CD14-positive monocyte (primary cell): ENCODE data around the gene KRT35. TPM values are rescaled to one million over a fixed set of nuclear protein-coding genes. Genes with fewer than 3 reads are reported as not detected.
"Not testable (repeated sequence)": the region's sequence is repeated elsewhere in the genome, so short reads cannot be mapped to it uniquely, and the experiment has no call there.

Experiments used
- DNase-seq, 3 donors: peaks; one replicate each; pipeline ENCODE4 v3.0.0-alpha.2; 2011 to 2022
- H2AFZ ChIP-seq: 2 replicates; pipeline ENCODE4 v1.6.0; 2012; ENCODE audit warnings: mild to moderate bottlenecking, low read depth, low read length, inconsistent platforms; ENCODE audit not compliant: insufficient read depth, poor library complexity, severe bottlenecking
- H3K27ac ChIP-seq, 2 donors: 1 replicate in 1 of 2; 2 replicates in 1 of 2; pipeline ENCODE4 v1.5.1; 2012 to 2013; ENCODE audit warnings: low read length in 2 of 2, control low read depth in 1 of 2, inconsistent platforms in 1 of 2, low read depth in 1 of 2, mild to moderate bottlenecking in 1 of 2
- H3K27me3 ChIP-seq, 2 donors: one replicate each; pipeline versions ENCODE4 v1.6.0 to v1.6.1; 2011 to 2013; ENCODE audit warnings: low read length in 2 of 2; ENCODE audit not compliant: control insufficient read depth in 2 of 2, insufficient read depth in 2 of 2
- H3K36me3 ChIP-seq, 2 donors: replicated peaks in 1 of 2; 1 replicate in 1 of 2; 2 replicates in 1 of 2; pipeline versions ENCODE4 v1.5.1 to v1.6.1; 2012 to 2013; ENCODE audit warnings: low read length in 2 of 2, control low read depth in 1 of 2, inconsistent platforms in 1 of 2, mild to moderate bottlenecking in 1 of 2; ENCODE audit not compliant: insufficient read depth in 2 of 2, control insufficient read depth in 1 of 2
- H3K4me1 ChIP-seq, 2 donors: 1 replicate in 1 of 2; 2 replicates in 1 of 2; pipeline versions ENCODE4 v1.5.1 to v1.6.1; 2012 to 2013; ENCODE audit warnings: low read length in 2 of 2, control low read depth in 1 of 2, inconsistent platforms in 1 of 2, mild to moderate bottlenecking in 1 of 2, moderate library complexity in 1 of 2; ENCODE audit not compliant: insufficient read depth in 2 of 2, control insufficient read depth in 1 of 2
- H3K4me2 ChIP-seq: replicated peaks from 2 replicates; pipeline ENCODE3; 2012; ENCODE audit warnings: low read length, moderate library complexity, mild to moderate bottlenecking; ENCODE audit not compliant: poor library complexity, severe bottlenecking; ENCODE audit errors: extremely low read depth
- H3K4me3 ChIP-seq, 3 experiments: fragments of 200-600 bp in 1 of 3; sonication (generic) in 1 of 3; replicated peaks in 1 of 3; 1 replicate in 2 of 3; 2 replicates in 1 of 3; pipeline ENCODE4 v1.5.1; 2011 to 2013; ENCODE audit warnings: low read length in 3 of 3, mild to moderate bottlenecking in 3 of 3, control low read depth in 2 of 3, low read depth in 2 of 3, inconsistent platforms in 1 of 3, moderate library complexity in 1 of 3
- H3K79me2 ChIP-seq: 2 replicates; pipeline ENCODE4 v1.6.0; 2012; ENCODE audit warnings: mild to moderate bottlenecking, control low read depth, inconsistent platforms, low read length, moderate library complexity; ENCODE audit not compliant: insufficient read depth
- H3K9ac ChIP-seq: 2 replicates; pipeline ENCODE4 v1.6.0; 2017; ENCODE audit warnings: low read length, mild to moderate bottlenecking; ENCODE audit not compliant: insufficient read depth, poor library complexity, severe bottlenecking
- H3K9me3 ChIP-seq, 2 donors: replicated peaks in 1 of 2; 1 replicate in 1 of 2; 2 replicates in 1 of 2; pipeline versions ENCODE4 v1.5.1 to v1.6.1; 2012 to 2013; ENCODE audit warnings: low read length in 2 of 2, control low read depth in 1 of 2; ENCODE audit not compliant: control insufficient read depth in 1 of 2, insufficient read depth in 1 of 2
- H4K20me1 ChIP-seq: 2 replicates; pipeline ENCODE4 v1.6.0; 2012; ENCODE audit warnings: mild to moderate bottlenecking, low read length, control low read depth, moderate library complexity; ENCODE audit not compliant: insufficient read depth
- H3K27ac Mint-ChIP-seq, 7 donors: one replicate each; pipeline ENCODE4 v1.8.0; 2020; ENCODE audit warnings: mild to moderate bottlenecking in 7 of 7, mixed read lengths in 7 of 7, moderate library complexity in 6 of 7, inconsistent platforms in 2 of 7
- H3K27me3 Mint-ChIP-seq, 3 donors: one replicate each; pipeline ENCODE4 v1.8.0; 2021 to 2022; ENCODE audit warnings: low read depth in 3 of 3, mild to moderate bottlenecking in 3 of 3, mixed read lengths in 3 of 3, moderate library complexity in 3 of 3, inconsistent platforms in 1 of 3
- H3K36me3 Mint-ChIP-seq, 2 donors: one replicate each; pipeline ENCODE4 v1.8.0; 2020; ENCODE audit warnings: mixed read lengths in 2 of 2, inconsistent platforms in 1 of 2, mild to moderate bottlenecking in 1 of 2
- H3K4me1 Mint-ChIP-seq: one replicate; pipeline ENCODE4 v1.8.0; 2020; ENCODE audit warnings: mild to moderate bottlenecking, mixed read lengths
- H3K4me3 Mint-ChIP-seq, 2 donors: one replicate each; pipeline ENCODE4 v1.8.0; 2020; ENCODE audit warnings: mild to moderate bottlenecking in 2 of 2, mixed read lengths in 2 of 2, moderate library complexity in 1 of 2
- H3K9me3 Mint-ChIP-seq, 7 donors: one replicate each; pipeline ENCODE4 v1.8.0; 2020 to 2022; ENCODE audit warnings: mixed read lengths in 7 of 7, mild to moderate bottlenecking in 6 of 7, moderate library complexity in 6 of 7, inconsistent platforms in 2 of 7
- CTCF ChIP-seq: fragments of 200-600 bp; IDR thresholded peaks from one replicate; pipeline ENCODE4 v1.8.0; 2022; ENCODE audit warnings: antibody characterized with exemption, mild to moderate bottlenecking
- WGBS: methylation state at CpG from one replicate; pipeline ENCODE4 v1.1.5; 2013; ENCODE audit warnings: missing lambda C conversion rate; ENCODE audit not compliant: insufficient coverage; 5-methylcytosine and 5-hydroxymethylcytosine counted together
- intact Hi-C, 2 donors: fragments of 100-400 bp; cut with micrococcal nuclease; formaldehyde crosslinking; loops; one replicate each; pipeline versions ENCODE4 v1.15.0 to v1.15.1; 2023
- polyA plus RNA-seq, 3 donors: library from polyadenylated mRNA; depleted of rRNA in 1 of 3; unstranded in 2 of 3; stranded (reverse) in 1 of 3; fragments of 300-500 nt in 2 of 3; fragments of >200 nt in 1 of 3; fragmentation: Illumina TruSeq in 2 of 3; gene quantifications; 1 replicate in 2 of 3; 2 replicates in 1 of 3; pipeline ENCODE4 v1.2.3, GENCODE V29; 2012 to 2021

Gene KRT35
- polyA plus RNA-seq, 3 donors, result not detected

GRCh38 chr17:41433586-41433985 is 47.4 kb downstream of the KRT35 start:
- no peak overlapping the region for H2AFZ ChIP-seq
- no peaks in the 10 kb centered on the region for H3K4me1 ChIP-seq
- no peaks in the 10 kb centered on the region for H3K27me3 ChIP-seq
- no peaks in the 10 kb centered on the region for H3K79me2 ChIP-seq
- no peak overlapping the region for H3K4me2 ChIP-seq
- intact Hi-C loops, result no loop called here
- no peaks in the 10 kb centered on the region for H4K20me1 ChIP-seq
- H3K9ac ChIP-seq, result no peak overlapping the region
- H3K4me3 ChIP-seq, result no peak overlapping the region
- H3K27me3 Mint-ChIP-seq, result peaks cover 5 to 12% (median 12%) of the 10 kb centered on the region in 3 donors
- no peak for DNase-seq
- no peak overlapping the region for H3K4me3 Mint-ChIP-seq
- no peaks in the 10 kb centered on the region for H3K9me3 ChIP-seq
- H3K36me3 ChIP-seq, result no peaks in the 10 kb centered on the region
- no peaks in the 10 kb centered on the region for H3K9me3 Mint-ChIP-seq
- no peak for TF ChIP-seq CTCF
- H3K4me1 Mint-ChIP-seq, result peaks cover 5% of the 10 kb centered on the region
- no peaks in the 10 kb centered on the region for H3K36me3 Mint-ChIP-seq
- H3K27ac ChIP-seq, result no peak overlapping the region
- no CpG with 5 or more reads among the region's 4 CpGs for WGBS
- H3K27ac Mint-ChIP-seq, result no peak overlapping the region

GRCh38 chr17:41430376-41430775 is 50.6 kb downstream of the KRT35 start:
- H3K27me3 Mint-ChIP-seq, result peaks cover 4 to 12% (median 6%) of the 10 kb centered on the region in 3 donors
- 95% methylated on average over 3 of the region's 9 CpGs for WGBS
- H3K27me3 ChIP-seq, H3K36me3 ChIP-seq, H3K79me2 ChIP-seq, H3K4me1 ChIP-seq, H3K27ac Mint-ChIP-seq, H2AFZ ChIP-seq, H4K20me1 ChIP-seq, H3K4me2 ChIP-seq, H3K9me3 Mint-ChIP-seq, H3K9me3 ChIP-seq, H3K4me3 ChIP-seq, DNase-seq, H3K9ac ChIP-seq, H3K27ac ChIP-seq, H3K36me3 Mint-ChIP-seq, intact Hi-C loops, H3K4me1 Mint-ChIP-seq, H3K4me3 Mint-ChIP-seq: not testable (repeated sequence)
